CD4-positive, alpha-beta T cell (primary cell): ENCODE measurements around the gene POLR2I. TPM values are rescaled to one million over a fixed set of nuclear protein-coding genes. Genes with fewer than 3 reads are reported as not detected.
A peak's percentile ranks its signal among the peaks of the same experiment; 100 is the strongest.

Experiments
- ATAC-seq: fragments of 200-7000 bp; cut with Tn5 transposase; one replicate; pipeline ENCODE4 v1.10.0; 2022; ENCODE audit warnings: mild to moderate bottlenecking; ENCODE audit not compliant: poor library complexity
- CTCF ChIA-PET: fragments of 350-600 bp; sonication (Branson Sonifier 250); formaldehyde crosslinking; loops from one replicate; lab custom pipeline; 2021; ENCODE audit warnings: antibody characterized with exemption, inconsistent platforms; lab: Charles Lee
- POLR2A ChIA-PET: fragments of 350-600 bp; sonication (Branson Sonifier 250); formaldehyde crosslinking; loops from one replicate; lab custom pipeline; 2021; ENCODE audit warnings: antibody characterized with exemption, inconsistent platforms; lab: Charles Lee
- DNase-seq, 14 experiments: peaks; one replicate each; pipeline ENCODE4 v3.0.0-alpha.2; 2013 to 2020; ENCODE audit warnings: mixed read lengths in 2 of 14
- H3K27ac ChIP-seq, 2 donors: one replicate each; pipeline versions ENCODE4 v1.5.1 to v1.7.0; 2013; ENCODE audit warnings: low read length in 2 of 2, low read depth in 1 of 2, mild to moderate bottlenecking in 1 of 2
- H3K27me3 ChIP-seq, 2 experiments: 1 replicate in 1 of 2; 2 replicates in 1 of 2; pipeline versions ENCODE4 v1.6.1 to v1.7.0; 2013; ENCODE audit warnings: low read length in 2 of 2, control low read depth in 1 of 2, mild to moderate bottlenecking in 1 of 2, moderate library complexity in 1 of 2; ENCODE audit not compliant: insufficient read depth in 2 of 2, control insufficient read depth in 1 of 2
- H3K36me3 ChIP-seq: one replicate; pipeline ENCODE4 v1.6.1; 2013; ENCODE audit warnings: low read length, control low read depth; ENCODE audit not compliant: insufficient read depth
- H3K4me1 ChIP-seq: one replicate; pipeline ENCODE4 v1.6.1; 2013; ENCODE audit warnings: low read length, control low read depth; ENCODE audit not compliant: insufficient read depth
- H3K4me3 ChIP-seq: one replicate; pipeline ENCODE4 v1.5.1; 2013; ENCODE audit warnings: mild to moderate bottlenecking, low read length, moderate library complexity
- H3K9me3 ChIP-seq, 2 experiments: 1 replicate in 1 of 2; 2 replicates in 1 of 2; pipeline versions ENCODE4 v1.6.1 to v1.7.0; 2013; ENCODE audit warnings: low read length in 2 of 2, mild to moderate bottlenecking in 2 of 2, control low read depth in 1 of 2, moderate library complexity in 1 of 2; ENCODE audit not compliant: control insufficient read depth in 1 of 2, insufficient read depth in 1 of 2
- H3K27ac Mint-ChIP-seq: one replicate; pipeline ENCODE4 v1.8.0; 2020; ENCODE audit warnings: mixed read lengths
- H3K27me3 Mint-ChIP-seq: one replicate; pipeline ENCODE4 v1.8.0; 2021; ENCODE audit warnings: mixed read lengths
- H3K36me3 Mint-ChIP-seq: one replicate; pipeline ENCODE4 v1.8.0; 2021; ENCODE audit warnings: low read depth, mixed read lengths
- H3K4me1 Mint-ChIP-seq: one replicate; pipeline ENCODE4 v1.8.0; 2021; ENCODE audit warnings: low read depth, mixed read lengths
- H3K4me3 Mint-ChIP-seq: one replicate; pipeline ENCODE4 v1.8.0; 2020; ENCODE audit warnings: mild to moderate bottlenecking, mixed read lengths
- H3K9me3 Mint-ChIP-seq: one replicate; pipeline ENCODE4 v1.8.0; 2020; ENCODE audit warnings: mixed read lengths
- intact Hi-C, 2 experiments: fragments of 100-400 bp; cut with DNase I in 1 of 2; cut with micrococcal nuclease in 1 of 2; formaldehyde crosslinking; loops; one replicate each; pipeline versions ENCODE4 v1.15.1 to v1.9.0; 2023 to 2025; cut with DNase I, micrococcal nuclease
- total RNA-seq, 174 experiments: library from RNA in 2 of 174; stranded (reverse) in 2 of 174; gene quantifications; one replicate each; pipeline ENCODE4 v1.2.3 and lab custom pipeline; 2021 to 2026
- TF ChIP-seq, protein P1 (sequence below): fragments of 200-600 bp; IDR thresholded peaks from one replicate; pipeline ENCODE4 v1.8.0; 2022; ENCODE audit warnings: antibody characterized with exemption, mild to moderate bottlenecking

POLR2I gene
- total RNA-seq, 2 experiments from 2014 or later: 29.2 to 31.1 TPM

GRCh38 chr19:36121486-36122124 is 6.9 kb upstream of the POLR2I start:
- no peak for ATAC-seq

GRCh38 chr19:36120984-36121358 is 6.3 kb upstream of the POLR2I start:
- POLR2A ChIA-PET: no interaction called here

More at GRCh38 chr19:36121486-36122124, 6.9 kb upstream of the POLR2I start:
- Histone ChIP-seq H3K36me3 (peaks cover 74% of the 10 kb centered on the region), H3K27me3 (no peaks in the 10 kb centered on the region), H3K4me3 (no peak overlapping the region), H3K4me1 (peaks cover 9% of the 10 kb centered on the region), H3K27ac (no peak overlapping the region), H3K9me3 (no peaks in the 10 kb centered on the region)
- TF ChIP-seq, protein P1, sequence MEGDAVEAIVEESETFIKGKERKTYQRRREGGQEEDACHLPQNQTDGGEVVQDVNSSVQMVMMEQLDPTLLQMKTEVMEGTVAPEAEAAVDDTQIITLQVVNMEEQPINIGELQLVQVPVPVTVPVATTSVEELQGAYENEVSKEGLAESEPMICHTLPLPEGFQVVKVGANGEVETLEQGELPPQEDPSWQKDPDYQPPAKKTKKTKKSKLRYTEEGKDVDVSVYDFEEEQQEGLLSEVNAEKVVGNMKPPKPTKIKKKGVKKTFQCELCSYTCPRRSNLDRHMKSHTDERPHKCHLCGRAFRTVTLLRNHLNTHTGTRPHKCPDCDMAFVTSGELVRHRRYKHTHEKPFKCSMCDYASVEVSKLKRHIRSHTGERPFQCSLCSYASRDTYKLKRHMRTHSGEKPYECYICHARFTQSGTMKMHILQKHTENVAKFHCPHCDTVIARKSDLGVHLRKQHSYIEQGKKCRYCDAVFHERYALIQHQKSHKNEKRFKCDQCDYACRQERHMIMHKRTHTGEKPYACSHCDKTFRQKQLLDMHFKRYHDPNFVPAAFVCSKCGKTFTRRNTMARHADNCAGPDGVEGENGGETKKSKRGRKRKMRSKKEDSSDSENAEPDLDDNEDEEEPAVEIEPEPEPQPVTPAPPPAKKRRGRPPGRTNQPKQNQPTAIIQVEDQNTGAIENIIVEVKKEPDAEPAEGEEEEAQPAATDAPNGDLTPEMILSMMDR: no peak
- CTCF ChIA-PET: no interaction called here
- Mint-ChIP-seq H3K9me3 (no peaks in the 10 kb centered on the region), H3K4me1 (peaks cover 16% of the 10 kb centered on the region), H3K4me3 (no peak overlapping the region), H3K27me3 (no peaks in the 10 kb centered on the region), H3K27ac (no peak overlapping the region), H3K36me3 (peaks cover 72% of the 10 kb centered on the region)
- POLR2A ChIA-PET: no interaction called here
- intact Hi-C loops: loop anchor here in 1 of 2 experiments (10.0 kb wide), 1 partner anchor 403 kb away; the partner anchor contains the start of gene ZNF260
- DNase-seq: no peak

DNA sequence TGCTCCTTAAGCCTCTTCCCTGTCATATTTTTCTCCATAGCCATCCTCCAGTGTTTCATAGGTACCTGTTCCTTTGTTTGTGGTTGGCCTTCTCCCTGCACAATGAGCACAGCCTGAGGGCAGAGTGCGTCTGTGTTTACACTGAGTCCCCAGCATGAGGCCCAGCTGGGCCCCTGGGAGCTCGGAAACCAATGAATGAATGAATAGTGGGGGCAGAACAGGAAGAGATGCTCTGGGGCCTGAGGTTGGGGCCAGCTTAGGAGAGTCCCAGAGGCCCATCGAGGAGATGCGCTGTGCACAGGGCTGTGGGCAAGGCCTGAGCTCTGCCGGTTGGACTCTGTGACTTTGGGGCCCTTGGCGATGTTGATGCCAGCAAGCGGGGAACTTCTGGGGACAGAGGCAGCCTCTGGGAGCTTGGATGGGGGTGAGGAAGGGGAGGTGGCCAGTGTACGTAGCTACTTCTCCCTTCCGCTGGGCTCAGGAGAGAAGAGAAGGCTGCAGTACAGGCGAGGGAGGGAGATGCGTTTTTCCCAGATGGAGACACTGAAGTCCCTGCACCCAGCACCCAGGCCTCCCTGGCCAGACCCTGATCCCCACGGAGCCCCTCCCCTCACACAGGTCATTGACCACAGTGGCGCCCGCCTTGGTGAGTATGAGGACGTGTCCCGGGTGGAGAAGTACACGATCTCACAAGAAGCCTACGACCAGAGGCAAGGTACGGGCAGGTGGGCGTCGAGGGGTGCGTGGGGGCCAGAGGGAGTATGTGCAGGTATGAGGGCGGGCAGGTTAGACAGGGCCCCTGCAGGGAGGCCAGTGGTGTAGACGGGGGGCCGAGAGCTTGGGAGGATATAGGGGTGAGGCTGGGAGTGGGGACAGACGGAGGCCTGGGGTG is 5.7 kb upstream of the POLR2I start:
- CTCF ChIA-PET: no interaction called here
- Histone ChIP-seq H3K9me3 (no peaks in the 10 kb centered on the region), H3K27me3 (no peaks in the 10 kb centered on the region), H3K4me3 (no peak overlapping the region), H3K4me1 (peaks cover 19% of the 10 kb centered on the region), H3K27ac (no peak overlapping the region), H3K36me3 (peaks cover 67% of the 10 kb centered on the region)
- DNase-seq (no peak), ATAC-seq (no peak)
- POLR2A ChIA-PET: no interaction called here
- no peak overlapping the region for H3K27ac Mint-ChIP-seq
- peaks cover 75% of the 10 kb centered on the region for H3K36me3 Mint-ChIP-seq
- intact Hi-C loops: loop anchor here in 1 of 2 experiments (10.0 kb wide), 1 partner anchor 404 kb away; the partner anchor contains the start of gene ZNF260
- H3K27me3 Mint-ChIP-seq: no peaks in the 10 kb centered on the region
- peaks cover 24% of the 10 kb centered on the region for H3K4me1 Mint-ChIP-seq
- TF ChIP-seq, protein P1: no peak
- H3K9me3 Mint-ChIP-seq: no peaks in the 10 kb centered on the region
- H3K4me3 Mint-ChIP-seq: peak overlapping the region; percentile 17

More at GRCh38 chr19:36120984-36121358, 6.3 kb upstream of the POLR2I start:
- CTCF ChIA-PET: no interaction called here
- Histone ChIP-seq H3K27me3 (no peaks in the 10 kb centered on the region), H3K4me1 (peaks cover 15% of the 10 kb centered on the region), H3K4me3 (no peak overlapping the region), H3K27ac (no peak overlapping the region), H3K36me3 (peaks cover 73% of the 10 kb centered on the region), H3K9me3 (no peaks in the 10 kb centered on the region)
- peaks cover 20% of the 10 kb centered on the region for H3K4me1 Mint-ChIP-seq
- H3K27me3 Mint-ChIP-seq: no peaks in the 10 kb centered on the region
- H3K4me3 Mint-ChIP-seq: no peak overlapping the region
- TF ChIP-seq, protein P1: no peak
- no peak for ATAC-seq
- no peaks in the 10 kb centered on the region for H3K9me3 Mint-ChIP-seq
- DNase-seq: no peak
- H3K27ac Mint-ChIP-seq: no peak overlapping the region
- H3K36me3 Mint-ChIP-seq: peaks cover 77% of the 10 kb centered on the region
- intact Hi-C loops: loop anchor here in 1 of 2 experiments (10.0 kb wide), 1 partner anchor 404 kb away; the partner anchor contains the start of gene ZNF260
